Measurements from ENCODE around the gene MLC1.

MLC1 gene

GRCh38 chr22:50035976-50036724 is 49.1 kb downstream of the MLC1 start:
- no peak for DNase-seq (ENCODE audit: low read depth in 2 of 2)

- DNase-seq (ENCODE audit: low read depth in 2 of 2), result no peak
Observed at GRCh38 chr22:50035131-50035881, 49.9 kb downstream of the MLC1 start.

DNA sequence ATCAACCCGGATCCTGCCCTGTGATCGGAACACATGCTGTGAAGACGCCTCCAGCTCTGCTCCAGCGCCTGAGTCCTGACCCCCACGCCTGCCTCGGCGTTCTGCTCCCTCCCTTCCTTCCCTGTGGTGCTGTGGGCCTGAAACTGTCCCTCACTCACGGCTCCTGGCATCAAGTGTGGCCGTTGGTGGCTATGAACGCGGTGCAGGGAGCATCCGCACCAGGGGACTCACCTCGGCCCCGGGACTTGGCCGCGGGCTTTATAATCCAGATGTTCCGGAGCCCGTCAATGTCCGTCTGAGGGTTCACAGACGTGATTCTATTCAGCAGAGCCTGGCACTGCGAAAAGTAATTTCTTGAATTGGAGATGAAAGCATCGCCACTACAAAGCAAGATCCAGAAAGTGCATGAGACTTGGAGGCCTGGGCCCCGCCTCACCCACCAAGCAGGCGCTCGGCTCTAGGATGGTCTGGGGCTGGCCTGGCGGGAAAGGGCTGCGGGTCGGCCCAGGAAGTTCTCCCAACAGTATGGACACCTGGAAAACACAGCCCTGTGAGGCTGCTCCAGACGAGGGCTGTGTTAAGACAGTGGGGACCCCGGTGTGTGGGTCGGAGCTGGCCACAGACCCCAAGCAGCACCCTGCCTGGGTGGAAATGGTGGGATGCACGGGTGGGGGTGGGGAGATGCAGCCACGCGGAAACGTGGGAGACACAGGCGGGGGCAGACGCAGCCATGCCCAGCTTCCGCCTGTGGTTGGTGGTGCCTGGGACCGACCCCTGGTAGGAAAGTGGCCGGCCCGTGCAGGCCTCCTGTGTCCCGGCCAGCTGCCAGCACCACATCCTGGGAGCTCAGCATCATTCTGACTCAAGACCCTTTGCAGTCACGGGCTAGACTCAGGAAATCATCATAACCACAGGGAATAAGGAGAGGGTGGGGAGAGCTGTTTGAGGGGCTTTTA is 50.8 kb downstream of the MLC1 start:
- no peak for DNase-seq (ENCODE audit: low read depth in 2 of 2)

DNA sequence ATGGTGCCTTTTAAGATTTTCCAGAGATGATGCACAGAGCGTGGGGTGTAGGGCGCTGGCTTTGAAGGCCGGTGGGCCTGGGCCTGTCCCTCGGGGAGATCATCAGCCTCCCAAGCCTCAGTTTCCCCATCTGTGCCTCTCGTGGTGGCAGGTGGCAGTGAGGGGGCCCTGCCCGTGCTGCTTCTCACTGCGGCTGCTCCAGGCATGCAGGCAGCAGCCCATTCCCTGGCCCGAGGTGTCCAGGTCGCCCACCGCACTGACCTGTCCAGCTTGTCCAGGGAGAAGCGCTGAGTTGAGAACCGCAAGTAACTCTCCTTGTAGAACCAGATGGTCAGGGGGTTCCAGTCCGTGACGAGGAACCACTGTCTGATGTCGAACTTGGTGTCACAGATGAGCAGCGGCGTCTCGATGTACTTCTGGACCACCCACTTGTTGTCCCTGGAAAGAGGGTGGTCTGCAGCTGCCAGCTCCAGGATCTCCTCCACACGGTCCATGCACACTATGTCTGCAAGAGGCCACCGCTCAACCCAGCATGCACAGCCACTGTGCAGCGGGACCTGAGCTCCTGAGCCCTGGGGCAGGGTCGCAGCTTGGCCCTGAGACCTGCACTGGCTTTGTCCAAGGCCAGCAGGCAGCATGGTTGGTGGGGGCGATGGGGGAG is 52.2 kb downstream of the MLC1 start:
- DNase-seq (ENCODE audit: low read depth in 2 of 2), result no peak

DNA sequence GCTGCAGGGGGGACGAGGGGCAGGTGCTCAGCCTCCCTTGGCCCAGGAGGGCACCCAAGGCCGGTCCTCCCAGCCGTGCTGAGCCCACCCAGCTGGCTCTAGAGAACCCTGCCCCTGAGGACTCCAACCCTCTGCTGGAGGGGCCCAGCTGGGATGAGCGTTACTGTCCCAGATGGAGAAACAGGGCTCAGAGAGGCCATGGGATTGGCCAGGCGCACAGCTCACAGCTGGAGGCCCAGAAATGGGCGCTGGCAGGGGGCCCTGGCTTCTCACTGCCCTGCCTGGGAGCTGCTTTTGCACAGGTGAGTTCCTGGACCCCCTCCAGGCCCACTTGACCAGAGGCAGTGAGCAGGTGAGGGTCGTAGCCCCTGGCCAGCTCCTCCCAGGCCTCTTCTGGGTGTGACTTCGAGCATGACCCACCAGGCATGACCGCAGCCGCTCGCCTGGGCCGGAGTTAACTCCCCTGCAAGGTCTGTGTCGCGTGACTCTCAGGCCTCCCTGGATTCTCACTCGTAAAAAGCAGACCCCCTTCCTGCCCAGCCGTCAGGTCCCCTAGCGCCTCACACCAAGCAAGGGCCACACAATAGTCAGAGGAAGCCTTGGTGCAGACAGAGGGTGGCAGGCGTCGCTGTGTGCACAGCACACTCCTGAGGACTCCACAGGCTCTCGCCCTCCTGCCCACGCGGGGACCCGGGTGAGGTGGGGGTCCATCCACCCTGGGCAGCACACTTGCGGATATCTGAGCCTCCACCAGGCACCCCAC is 52.9 kb downstream of the MLC1 start:
- DNase-seq (ENCODE audit: low read depth in 2 of 2), result no peak

GRCh38 chr22:50031189-50032091 is 53.8 kb downstream of the MLC1 start:
- no peak for DNase-seq (ENCODE audit: low read depth in 2 of 2)

- peak; percentile 61 to 67 for DNase-seq (ENCODE audit: low read depth in 2 of 2)
Observed at GRCh38 chr22:50030297-50031188, 54.7 kb downstream of the MLC1 start.

GRCh38 chr22:50027639-50028537 is 57.3 kb downstream of the MLC1 start:
- DNase-seq (ENCODE audit: low read depth in 2 of 2), result peak; percentile 50 to 55

DNA sequence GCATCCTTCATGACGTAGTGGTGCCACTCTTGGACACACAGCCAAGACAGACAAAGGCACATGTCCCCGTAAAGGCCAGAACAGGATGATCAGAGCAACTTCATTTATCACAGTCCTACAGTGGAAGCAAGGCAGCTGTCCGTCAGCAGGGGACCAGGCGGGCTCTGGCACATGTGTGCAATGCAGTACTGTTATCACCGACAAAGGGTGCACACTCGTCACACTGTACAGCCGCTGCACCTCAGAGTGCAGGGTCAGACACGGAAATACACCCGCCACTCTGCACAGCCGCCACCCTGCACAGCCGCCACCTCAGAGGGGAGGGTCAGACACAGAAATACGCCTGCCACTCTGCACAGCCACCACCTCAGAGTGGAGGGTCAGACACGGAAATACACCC is 59.2 kb downstream of the MLC1 start:
- no peak for DNase-seq (ENCODE audit: low read depth in 2 of 2)

DNA sequence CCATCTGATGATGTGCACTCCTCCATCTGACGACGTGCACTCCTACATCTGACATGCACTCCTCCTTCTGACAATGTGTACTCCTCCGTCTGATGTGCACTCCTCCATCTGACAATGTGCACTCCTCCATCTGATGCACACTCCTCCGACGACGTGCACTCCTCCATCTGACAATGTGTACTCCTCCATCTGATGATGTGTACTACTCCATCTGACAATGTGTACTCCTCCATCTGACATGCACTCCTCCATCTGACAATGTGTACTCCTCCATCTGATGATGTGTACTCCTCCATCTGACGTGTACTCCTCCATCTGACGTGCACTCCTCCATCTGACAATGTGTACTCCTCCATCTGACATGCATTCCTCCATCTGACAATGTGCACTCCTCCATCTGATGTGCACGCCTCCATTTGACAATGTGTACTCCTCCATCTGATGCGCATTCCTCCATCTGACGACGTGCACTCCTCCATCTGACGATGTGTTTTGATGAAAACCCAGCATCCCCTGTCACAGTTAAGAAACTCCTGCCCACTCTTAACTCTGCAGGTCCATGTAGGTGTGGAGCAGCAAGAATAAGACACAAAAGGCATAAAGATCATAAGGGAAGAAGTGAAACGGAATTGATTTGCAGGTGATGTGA is 62.9 kb downstream of the MLC1 start:
- no peak for DNase-seq (ENCODE audit: low read depth in 2 of 2)

GRCh38 chr22:50020606-50021005 is 64.6 kb downstream of the MLC1 start:
- DNase-seq (ENCODE audit: low read depth in 2 of 2), result no peak

GRCh38 chr22:50019316-50019715 is 65.9 kb downstream of the MLC1 start:
- no peak for DNase-seq (ENCODE audit: low read depth in 2 of 2)

GRCh38 chr22:50018608-50019285 is 66.5 kb downstream of the MLC1 start:
- no peak for DNase-seq (ENCODE audit: low read depth in 2 of 2)

DNA sequence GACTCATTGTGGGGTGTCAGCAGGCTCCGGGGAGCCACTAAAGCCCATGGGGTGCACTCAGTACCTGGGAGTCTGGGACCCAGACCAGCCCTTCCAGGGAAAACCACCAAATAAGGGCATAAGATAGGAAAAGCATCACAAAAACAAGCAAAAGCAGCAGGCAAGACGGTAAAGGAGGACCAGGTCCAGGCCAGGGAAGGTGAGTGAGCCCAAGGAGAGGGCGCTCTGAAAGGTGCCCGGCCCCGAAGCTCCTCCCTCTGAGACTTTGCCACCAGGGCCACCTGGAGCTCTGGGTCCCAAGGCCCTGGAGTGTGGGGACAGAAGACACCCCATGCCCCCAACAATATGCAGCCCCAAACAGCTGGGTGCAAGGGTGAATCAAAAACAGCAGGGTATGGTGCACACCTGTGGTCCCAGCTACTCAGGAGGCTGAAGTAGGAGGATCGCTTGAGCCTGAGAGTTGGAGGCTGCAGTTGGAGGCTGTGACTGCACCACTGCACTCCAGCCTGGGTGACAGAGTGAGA is 67.5 kb downstream of the MLC1 start:
- DNase-seq (ENCODE audit: low read depth in 2 of 2), result no peak

- DNase-seq (ENCODE audit: low read depth in 2 of 2), result peak; percentile 63 to 69
Observed at GRCh38 chr22:50016988-50017700, 68.1 kb downstream of the MLC1 start.
